ENCODE data around the gene TNFRSF4. TPM values are rescaled to one million over a fixed set of nuclear protein-coding genes. Genes with fewer than 3 reads are reported as not detected.
"Not testable (repeated sequence)": the region's sequence is repeated elsewhere in the genome, so short reads cannot be mapped to it uniquely, and the experiment has no call there.

TNFRSF4 gene
- polyA plus RNA-seq, 2 of the 4 experiments (the other 2 are of a cell fraction): not detected

DNA sequence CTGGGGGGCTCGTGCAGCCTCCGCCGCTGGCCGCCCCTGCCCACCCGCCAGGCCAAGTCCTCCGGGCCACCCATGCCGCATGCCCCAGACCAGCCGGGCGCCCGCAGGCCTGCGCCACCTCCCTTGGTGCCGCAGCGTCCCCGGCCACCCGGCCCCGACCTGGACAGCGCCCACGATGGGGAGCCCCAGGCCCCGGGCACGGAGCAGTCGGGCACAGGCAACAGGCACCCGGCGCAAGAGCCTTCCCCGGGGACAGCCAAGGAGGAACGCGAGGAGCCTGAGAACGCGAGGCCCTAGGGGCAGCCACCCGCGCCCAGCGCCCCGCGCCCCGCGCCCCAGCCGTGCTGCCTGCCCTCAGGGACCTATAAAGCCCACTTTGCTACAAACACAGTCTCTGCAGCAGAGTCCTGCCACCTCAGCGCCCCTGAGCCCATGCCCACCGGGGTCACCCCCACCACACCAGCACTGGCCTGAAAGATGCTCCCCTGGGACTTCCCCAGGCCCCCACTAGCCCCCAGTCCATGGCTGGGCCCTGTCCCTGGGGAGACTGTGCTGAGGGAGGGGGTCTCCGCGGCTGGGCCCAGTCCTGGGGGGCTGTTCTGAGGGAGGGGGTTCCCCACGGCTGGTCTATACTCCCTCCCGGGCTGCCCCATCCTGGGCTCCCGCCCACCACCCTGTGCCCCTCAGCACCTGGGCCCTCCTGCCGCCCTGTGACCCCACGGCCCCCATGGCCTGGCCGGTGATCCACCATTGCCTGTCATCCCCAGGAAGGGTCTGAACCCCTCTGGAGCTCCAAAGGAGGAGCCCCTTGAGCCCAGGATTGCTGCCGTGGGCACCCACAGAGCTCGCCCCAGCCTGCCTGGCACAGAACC lies 16.2 kb downstream of the TNFRSF4 start (continued):
- TF ChIP-seq, protein P1, sequence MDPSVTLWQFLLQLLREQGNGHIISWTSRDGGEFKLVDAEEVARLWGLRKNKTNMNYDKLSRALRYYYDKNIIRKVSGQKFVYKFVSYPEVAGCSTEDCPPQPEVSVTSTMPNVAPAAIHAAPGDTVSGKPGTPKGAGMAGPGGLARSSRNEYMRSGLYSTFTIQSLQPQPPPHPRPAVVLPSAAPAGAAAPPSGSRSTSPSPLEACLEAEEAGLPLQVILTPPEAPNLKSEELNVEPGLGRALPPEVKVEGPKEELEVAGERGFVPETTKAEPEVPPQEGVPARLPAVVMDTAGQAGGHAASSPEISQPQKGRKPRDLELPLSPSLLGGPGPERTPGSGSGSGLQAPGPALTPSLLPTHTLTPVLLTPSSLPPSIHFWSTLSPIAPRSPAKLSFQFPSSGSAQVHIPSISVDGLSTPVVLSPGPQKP (IDR thresholded peaks at IDR 0.05; ENCODE audit: low read depth, low read length): no peak
- TF ChIP-seq ZNF302 (CRISPR knock-in tag; IDR thresholded peaks at IDR 0.05): no peak
- TF ChIP-seq HOXA7 (CRISPR knock-in tag; IDR thresholded peaks at IDR 0.05): no peak
- no peak for TF ChIP-seq FOSL2 (IDR thresholded peaks at IDR 0.05)
- no peak for TF ChIP-seq FOSL2 (CRISPR knock-in tag; IDR thresholded peaks at IDR 0.05)
- no peak for TF ChIP-seq RARB (CRISPR knock-in tag; IDR thresholded peaks at IDR 0.05)
- no peak for TF ChIP-seq ZSCAN20 (CRISPR knock-in tag; IDR thresholded peaks at IDR 0.05)
- TF ChIP-seq, protein P2, sequence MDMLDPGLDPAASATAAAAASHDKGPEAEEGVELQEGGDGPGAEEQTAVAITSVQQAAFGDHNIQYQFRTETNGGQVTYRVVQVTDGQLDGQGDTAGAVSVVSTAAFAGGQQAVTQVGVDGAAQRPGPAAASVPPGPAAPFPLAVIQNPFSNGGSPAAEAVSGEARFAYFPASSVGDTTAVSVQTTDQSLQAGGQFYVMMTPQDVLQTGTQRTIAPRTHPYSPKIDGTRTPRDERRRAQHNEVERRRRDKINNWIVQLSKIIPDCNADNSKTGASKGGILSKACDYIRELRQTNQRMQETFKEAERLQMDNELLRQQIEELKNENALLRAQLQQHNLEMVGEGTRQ (IDR thresholded peaks at IDR 0.05): no peak
- no peak for TF ChIP-seq BHLHE40 (IDR thresholded peaks at IDR 0.05; ENCODE audit: low read depth, low read length)
- TF ChIP-seq EHF (CRISPR knock-in tag; IDR thresholded peaks at IDR 0.05): no peak
- no peak for TF ChIP-seq SREBF2 (IDR thresholded peaks at IDR 0.05)
- no peak for TF ChIP-seq HOXB5 (CRISPR knock-in tag; IDR thresholded peaks at IDR 0.05)
- no peak for TF ChIP-seq PHF8 (IDR thresholded peaks at IDR 0.05; ENCODE audit: borderline replicate concordance, low read depth)
- no peak for TF ChIP-seq CBX2 (IDR thresholded peaks at IDR 0.05; ENCODE audit: borderline replicate concordance, low read depth)

DNA sequence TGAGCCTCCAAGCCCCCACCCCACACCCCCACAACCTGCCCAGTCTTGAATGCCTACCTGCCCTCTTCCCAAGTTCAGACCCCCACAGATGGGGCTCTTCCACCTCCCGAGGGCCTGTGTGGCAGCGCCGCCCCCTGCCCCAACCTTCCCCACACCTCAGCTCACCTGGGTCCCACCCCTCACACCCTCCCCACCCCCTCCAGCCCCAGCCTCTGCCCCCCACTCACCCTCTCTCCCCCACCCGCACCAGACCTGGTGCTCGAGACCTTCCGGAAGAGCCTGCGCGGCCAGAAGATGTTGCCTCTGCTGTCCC lies 16.8 kb downstream of the TNFRSF4 start:
- FAIRE-seq: no peak
- Histone ChIP-seq H3K27ac (no peak overlapping the region), H3K4me3 (no peak overlapping the region), H3K4me2 (no peak overlapping the region), H3K4me1 (no peaks in the 10 kb centered on the region; the same call in 2 of the 3 replicates), H3K9me3 (peaks cover 7% of the 10 kb centered on the region; the same call in 1 of the 3 replicates)
- TF ChIP-seq KDM1A (IDR thresholded peaks at IDR 0.05; ENCODE audit: low read depth): no peak
- TF ChIP-seq ZFP36 (IDR thresholded peaks at IDR 0.05; ENCODE audit: borderline replicate concordance, partially characterized antibody): no peak
- no peak for TF ChIP-seq NFE2L2 (conservative IDR thresholded peaks at IDR 0.05; ENCODE audit: low read length)
- TF ChIP-seq JUNB (IDR thresholded peaks at IDR 0.05): no peak
- no peak for TF ChIP-seq PHF8 (IDR thresholded peaks at IDR 0.05; ENCODE audit: borderline replicate concordance, low read depth)
- no peak for TF ChIP-seq FOSB (CRISPR knock-in tag; IDR thresholded peaks at IDR 0.05)
- WGBS (ENCODE audit: missing lambda C conversion rate): 100% methylated on average over 1 of the region's 8 CpGs
- DNase-seq (ENCODE audit: low read depth in 1 of 2, low spot score in 1 of 2): no peak
- ChIA-PET POLR2A (no interaction called here), CTCF (interaction anchor here (1.3 kb wide), 1 partner anchor 74 kb away, joined by 4 read pairs; no protein-coding TSS in a partner anchor)
- ATAC-seq: no peak

DNA sequence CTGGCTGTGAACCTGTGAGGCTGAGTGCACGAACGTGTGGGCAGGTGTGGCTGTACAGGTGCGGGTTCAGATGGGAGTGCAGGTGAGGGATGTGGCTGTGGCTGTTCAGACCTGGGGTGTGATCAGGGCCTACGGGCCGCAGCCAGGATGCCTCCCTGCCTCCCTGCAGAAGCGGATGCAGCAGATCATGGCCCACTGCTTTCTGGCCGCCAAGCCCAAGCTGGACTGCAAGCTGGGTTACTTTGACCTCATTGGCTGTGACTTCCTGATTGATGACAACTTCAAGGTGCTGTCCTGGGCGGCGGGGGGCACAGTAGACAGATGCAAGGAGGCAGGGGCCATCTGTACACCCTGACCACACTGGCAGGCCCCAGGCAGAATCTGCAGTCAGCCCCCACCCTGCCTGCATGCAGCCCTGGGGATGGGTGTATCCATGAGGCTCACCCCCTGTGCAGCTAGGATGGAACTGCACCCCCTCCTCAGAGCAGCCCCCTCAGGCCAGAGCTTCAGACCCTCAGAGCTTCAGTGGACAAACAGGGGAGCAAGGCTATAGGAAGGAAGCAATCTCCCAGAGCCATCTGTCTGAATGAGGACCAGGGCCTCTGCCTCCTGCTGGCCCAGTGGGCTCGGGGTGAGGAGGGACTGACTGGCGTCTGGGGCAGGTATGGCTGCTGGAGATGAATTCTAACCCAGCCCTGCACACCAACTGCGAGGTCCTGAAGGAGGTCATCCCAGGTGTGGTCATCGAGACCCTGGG lies 17.3 kb downstream of the TNFRSF4 start:
- 69% methylated on average over 9 of the region's 13 CpGs for WGBS (ENCODE audit: missing lambda C conversion rate)
- ChIA-PET POLR2A (no interaction called here), CTCF (interaction anchor here (0.7 to 1.4 kb wide), 3 partner anchors 13 to 79 kb away, joined by 3 to 5 read pairs (median 4); no protein-coding TSS in a partner anchor)
- TF ChIP-seq RARB (CRISPR knock-in tag; IDR thresholded peaks at IDR 0.05): no peak
- no peak overlapping the region for H3K4me3 ChIP-seq
- FAIRE-seq: no peak
- peaks cover 7% of the 10 kb centered on the region; the same call in 1 of the 3 replicates for H3K9me3 ChIP-seq
- ATAC-seq: peak in 1 of 2 experiments; percentile 40; a peak in 1 of 6 replicates
- H3K27ac ChIP-seq: no peak overlapping the region
- no peaks in the 10 kb centered on the region; the same call in 2 of the 3 replicates for H3K4me1 ChIP-seq
- DNase-seq (ENCODE audit: low read depth in 1 of 2, low spot score in 1 of 2): no peak
- H3K4me2 ChIP-seq: no peak overlapping the region

DNA sequence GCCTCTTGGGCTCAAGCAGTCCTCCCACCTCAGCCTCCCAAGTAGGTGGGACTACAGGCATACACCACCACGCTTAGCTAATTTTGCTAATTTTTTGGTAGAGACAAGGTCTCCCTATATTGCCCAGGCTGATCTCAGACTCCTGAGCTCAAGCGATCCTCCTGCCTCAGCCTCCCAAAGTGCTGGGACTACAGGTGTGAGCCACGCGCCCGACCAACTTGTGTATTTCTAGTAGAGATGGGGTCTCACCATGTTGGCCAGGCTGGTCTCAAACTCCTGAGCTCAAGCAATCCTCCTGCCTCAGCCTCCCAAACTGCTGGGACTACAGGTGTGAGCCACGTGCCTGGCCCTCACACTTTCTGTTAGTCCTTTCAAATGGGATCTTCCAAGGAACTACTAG lies 18.2 kb downstream of the TNFRSF4 start:
- WGBS (ENCODE audit: missing lambda C conversion rate): 69% methylated on average over 3 of the region's 6 CpGs
- CTCF ChIA-PET: interaction anchor here (1.4 kb wide), 1 partner anchor 78 kb away, joined by 3 read pairs; no protein-coding TSS in a partner anchor
- H3K9me3 ChIP-seq; FAIRE-seq; H3K4me1 ChIP-seq; ATAC-seq; H3K4me2 ChIP-seq; POLR2A ChIA-PET; DNase-seq (ENCODE audit: low read depth in 1 of 2, low spot score in 1 of 2); H3K27ac ChIP-seq; H3K4me3 ChIP-seq: not testable (repeated sequence)

Measured in A549 (cell line).